PFSK-1 (cell line): ENCODE measurements around the gene ANO1.

ENCODE experiments used
- FOXP2 ChIP-seq: optimal IDR thresholded peaks from 2 replicates; pipeline ENCODE3; 2011; ENCODE audit warnings: borderline replicate concordance, control low read depth, inconsistent platforms; ENCODE audit not compliant: insufficient read depth; ENCODE audit errors: extremely low read length, extremely low read depth
- POLR2AphosphoS5 ChIP-seq: IDR thresholded peaks from 2 replicates; pipeline ENCODE4 v1.6.1; 2012; ENCODE audit warnings: low read depth, mild to moderate bottlenecking, control low read depth, low read length, moderate library complexity
- REST ChIP-seq, 2 experiments: IDR thresholded peaks; 2 replicates each; pipeline versions ENCODE4 v1.6.1 to v1.8.0; 2011 to 2012; ENCODE audit warnings: low read depth in 2 of 2, low read length in 2 of 2, control low read depth in 1 of 2, inconsistent platforms in 1 of 2, mild to moderate bottlenecking in 1 of 2, moderate library complexity in 1 of 2; ENCODE audit not compliant: insufficient read depth in 1 of 2
- SIN3A ChIP-seq: IDR thresholded peaks from 2 replicates; pipeline ENCODE4 v1.6.1; 2012; ENCODE audit warnings: mild to moderate bottlenecking, low read length, moderate library complexity, borderline replicate concordance; ENCODE audit not compliant: insufficient read depth
- TAF1 ChIP-seq: IDR thresholded peaks from 2 replicates; pipeline ENCODE4 v1.6.1; 2012; ENCODE audit warnings: low read length, control low read depth, borderline replicate concordance; ENCODE audit not compliant: insufficient read depth

Gene ANO1

GRCh38 chr11:70164705-70165104 is 86.6 kb downstream of the ANO1 start:
- TF ChIP-seq FOXP2, result no peak
- no peak for TF ChIP-seq TAF1
- no peak for TF ChIP-seq REST (IDR thresholded peaks at IDR 0.05; ENCODE audit: insufficient read depth in 1 of 2, low read depth in 2 of 2, low read length in 2 of 2)
- no peak for TF ChIP-seq POLR2AphosphoS5
- TF ChIP-seq SIN3A, result no peak

GRCh38 chr11:70167120-70167519 is 89.0 kb downstream of the ANO1 start:
- TF ChIP-seq FOXP2 (no peak), POLR2AphosphoS5 (no peak), TAF1 (no peak), SIN3A (no peak), REST (IDR thresholded peaks at IDR 0.05; ENCODE audit: insufficient read depth in 1 of 2, low read depth in 2 of 2, low read length in 2 of 2) (no peak)

- TF ChIP-seq POLR2AphosphoS5, result no peak
Observed at GRCh38 chr11:70167723-70168404, 89.7 kb downstream of the ANO1 start.

GRCh38 chr11:70168405-70168754 is 90.3 kb downstream of the ANO1 start:
- TF ChIP-seq TAF1 (no peak), REST (IDR thresholded peaks at IDR 0.05; ENCODE audit: insufficient read depth in 1 of 2, low read depth in 2 of 2, low read length in 2 of 2) (no peak), FOXP2 (no peak), SIN3A (no peak), POLR2AphosphoS5 (no peak)

- no peak for TF ChIP-seq SIN3A
- no peak for TF ChIP-seq REST (IDR thresholded peaks at IDR 0.05; ENCODE audit: insufficient read depth in 1 of 2, low read depth in 2 of 2, low read length in 2 of 2)
- TF ChIP-seq TAF1, result no peak
- TF ChIP-seq POLR2AphosphoS5, result no peak
- no peak for TF ChIP-seq FOXP2
Observed at GRCh38 chr11:70169127-70169526, 91.0 kb downstream of the ANO1 start.
